K562 (cell line): ENCODE measurements around the gene FOSL1. TPM values are rescaled to one million over a fixed set of nuclear protein-coding genes. Genes with fewer than 3 reads are reported as not detected.

Experiments
- ATF1 ChIP-seq, 2 experiments: fragments of 450-650 bp in 1 of 2; IDR thresholded peaks; 2 replicates each; pipeline ENCODE4 v1.6.1; 2016; ENCODE audit warnings: missing compliant biosample characterization in 1 of 2, missing genetic modification characterization in 1 of 2
- BACH1 ChIP-seq: fragments of 200-800 bp; sonication (Bioruptor generic); IDR thresholded peaks from 2 replicates; pipeline ENCODE4 v1.6.1; 2016; ENCODE audit warnings: missing genetic modification characterization, missing compliant biosample characterization
- BCOR ChIP-seq: fragments of 450-650 bp; IDR thresholded peaks from 2 replicates; pipeline ENCODE4 v1.6.1; 2016
- CBFA2T3 ChIP-seq: fragments of 450-650 bp; IDR thresholded peaks from 2 replicates; pipeline ENCODE4 v1.6.1; 2017
- CBX5 ChIP-seq: IDR thresholded peaks from 2 replicates; pipeline ENCODE4 v1.6.1; 2014; ENCODE audit warnings: low read depth, borderline replicate concordance
- NFXL1 ChIP-seq: fragments of 450-650 bp; formaldehyde crosslinking; IDR thresholded peaks from 2 replicates; pipeline ENCODE4 v1.4.0; 2021; ENCODE audit warnings: mild to moderate bottlenecking
- NONO ChIP-seq, 2 experiments: fragments of 200-400 bp in 1 of 2; fragments of 450-650 bp in 1 of 2; formaldehyde crosslinking in 1 of 2; IDR thresholded peaks; 2 replicates each; pipeline ENCODE4 v1.6.1; 2017; ENCODE audit warnings: low read depth in 2 of 2, mild to moderate bottlenecking in 2 of 2, moderate library complexity in 2 of 2, low read length in 1 of 2
- NR2C2 ChIP-seq, 2 experiments: fragments of 200-800 bp in 1 of 2; sonication (Bioruptor generic) in 1 of 2; sonication (generic) in 1 of 2; formaldehyde crosslinking in 1 of 2; IDR thresholded peaks; 2 replicates each; pipeline versions ENCODE4 v1.6.1 to v1.8.0; 2016 to 2022; ENCODE audit warnings: mild to moderate bottlenecking in 1 of 2, missing compliant biosample characterization in 1 of 2, missing genetic modification characterization in 1 of 2, missing genetic modification reagents in 1 of 2
- POU5F1 ChIP-seq: fragments of 150-350 bp; IDR thresholded peaks from 2 replicates; pipeline ENCODE4 v1.6.1; 2014; ENCODE audit warnings: borderline replicate concordance, low read length, low read depth, mild to moderate bottlenecking; ENCODE audit not compliant: partially characterized antibody
- SOX6 ChIP-seq: fragments of 450-650 bp; IDR thresholded peaks from 2 replicates; pipeline ENCODE4 v1.6.1; 2014; ENCODE audit warnings: mild to moderate bottlenecking
- ZNF134 ChIP-seq: fragments of 250-450 bp; sonication (Bioruptor Pico); conservative IDR thresholded peaks from 2 replicates; pipeline ENCODE4 v1.4.0; 2020
- ZNF316 ChIP-seq: fragments of 450-650 bp; IDR thresholded peaks from 2 replicates; pipeline ENCODE4 v1.6.1; 2016
- ZNF408 ChIP-seq: fragments of 250-450 bp; sonication (Bioruptor Pico); IDR thresholded peaks from 2 replicates; pipeline ENCODE4 v1.4.0; 2020; ENCODE audit warnings: low read depth, mild to moderate bottlenecking, moderate library complexity
- polyA plus RNA-seq, 8 experiments: library from polyadenylated mRNA; depleted of rRNA in 4 of 8; stranded (reverse) in 5 of 8; unstranded in 3 of 8; fragments of >200 nt; fragmentation: Nextera tagmentation in 2 of 8; fragmentation: Illumina TruSeq in 1 of 8; extraction: Ambion mirVana in 2 of 8; extraction: Trizol in 1 of 8; gene quantifications; 2 replicates each; pipeline versions ENCODE4 v1.2.1 to v1.2.3, GENCODE V29; 2011 to 2014; ENCODE audit warnings: inconsistent platforms in 1 of 8, missing spikeins in 1 of 8
- total RNA-seq, 7 experiments: library from RNA; depleted of rRNA in 6 of 7; stranded (reverse); fragments of >200 nt in 6 of 7; fragmentation: Illumina TruSeq in 2 of 7; extraction: Trizol in 2 of 7; gene quantifications; 2 replicates each; pipeline versions ENCODE4 v1.2.1 to v1.2.3, GENCODE V29; 2011 to 2021; ENCODE audit warnings: low replicate concordance in 1 of 7
- TF ChIP-seq, protein P1 (sequence below): fragments of 250-450 bp; sonication (Bioruptor Pico); IDR thresholded peaks from 2 replicates; pipeline ENCODE4 v1.5.0; 2021; ENCODE audit warnings: mild to moderate bottlenecking, moderate library complexity
- TF ChIP-seq, protein P2 (sequence below), 2 experiments: fragments of 250-450 bp in 1 of 2; fragments of 450-650 bp in 1 of 2; sonication (Bioruptor Pico) in 1 of 2; IDR thresholded peaks; 2 replicates each; pipeline versions ENCODE4 v1.6.1 to v1.8.0; 2016 to 2021; ENCODE audit warnings: mild to moderate bottlenecking in 2 of 2, moderate library complexity in 2 of 2, missing compliant biosample characterization in 1 of 2, missing genetic modification characterization in 1 of 2
- TF ChIP-seq, protein P3 (sequence below): fragments of 250-450 bp; sonication (Bioruptor Pico); IDR thresholded peaks from 2 replicates; pipeline ENCODE4 v1.8.0; 2021; ENCODE audit warnings: moderate library complexity, mild to moderate bottlenecking, inconsistent platforms
- TF ChIP-seq, protein P4 (sequence below): fragments of 450-650 bp; IDR thresholded peaks from 2 replicates; pipeline ENCODE4 v1.6.1; 2017; ENCODE audit warnings: antibody characterized with exemption

The FOSL1 gene
- total and polyA plus RNA-seq, 9 of the 15 experiments (the other 6 are each of a cell fraction or from before 2014, with no cell fraction given), result 3.5 to 39.6 (median 10.0) TPM

DNA sequence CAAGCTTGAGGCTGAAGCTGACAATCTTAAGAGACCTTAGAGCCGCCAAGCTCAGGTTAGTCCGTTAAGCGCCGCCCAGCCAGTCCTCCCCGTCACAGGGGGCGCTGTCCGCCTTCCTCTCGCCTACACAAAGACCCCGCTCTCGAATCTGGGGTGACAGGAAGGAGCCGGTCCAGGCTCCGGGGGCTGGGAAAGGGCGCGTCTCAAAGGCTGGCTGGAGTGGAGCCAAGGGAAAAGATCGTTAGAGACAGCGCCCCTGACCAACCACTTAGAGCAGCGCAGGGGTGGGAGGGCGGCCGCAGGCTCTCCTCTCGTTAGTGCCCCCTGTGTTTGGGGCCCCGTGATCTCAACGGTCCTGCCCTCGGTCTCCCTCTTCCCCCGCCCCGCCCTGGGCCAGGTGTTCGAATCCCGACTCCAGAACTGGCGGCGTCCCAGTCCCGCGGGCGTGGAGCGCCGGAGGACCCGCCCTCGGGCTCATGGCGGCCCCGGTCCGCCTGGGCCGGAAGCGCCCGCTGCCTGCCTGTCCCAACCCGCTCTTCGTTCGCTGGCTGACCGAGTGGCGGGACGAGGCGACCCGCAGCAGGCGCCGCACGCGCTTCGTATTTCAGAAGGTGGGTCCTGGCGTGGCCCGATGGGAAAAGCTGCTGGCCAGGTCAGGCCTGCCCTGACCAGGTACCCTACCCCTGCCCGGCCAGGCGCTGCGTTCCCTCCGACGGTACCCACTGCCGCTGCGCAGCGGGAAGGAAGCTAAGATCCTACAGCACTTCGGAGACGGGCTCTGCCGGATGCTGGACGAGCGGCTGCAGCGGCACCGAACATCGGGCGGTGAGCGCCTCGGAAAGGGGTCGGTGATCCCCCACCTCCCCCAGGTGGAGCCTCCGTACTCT, 39.7 kb downstream of the FOSL1 start, which contains the start of gene MUS81 (continued):
- TF ChIP-seq, protein P1, sequence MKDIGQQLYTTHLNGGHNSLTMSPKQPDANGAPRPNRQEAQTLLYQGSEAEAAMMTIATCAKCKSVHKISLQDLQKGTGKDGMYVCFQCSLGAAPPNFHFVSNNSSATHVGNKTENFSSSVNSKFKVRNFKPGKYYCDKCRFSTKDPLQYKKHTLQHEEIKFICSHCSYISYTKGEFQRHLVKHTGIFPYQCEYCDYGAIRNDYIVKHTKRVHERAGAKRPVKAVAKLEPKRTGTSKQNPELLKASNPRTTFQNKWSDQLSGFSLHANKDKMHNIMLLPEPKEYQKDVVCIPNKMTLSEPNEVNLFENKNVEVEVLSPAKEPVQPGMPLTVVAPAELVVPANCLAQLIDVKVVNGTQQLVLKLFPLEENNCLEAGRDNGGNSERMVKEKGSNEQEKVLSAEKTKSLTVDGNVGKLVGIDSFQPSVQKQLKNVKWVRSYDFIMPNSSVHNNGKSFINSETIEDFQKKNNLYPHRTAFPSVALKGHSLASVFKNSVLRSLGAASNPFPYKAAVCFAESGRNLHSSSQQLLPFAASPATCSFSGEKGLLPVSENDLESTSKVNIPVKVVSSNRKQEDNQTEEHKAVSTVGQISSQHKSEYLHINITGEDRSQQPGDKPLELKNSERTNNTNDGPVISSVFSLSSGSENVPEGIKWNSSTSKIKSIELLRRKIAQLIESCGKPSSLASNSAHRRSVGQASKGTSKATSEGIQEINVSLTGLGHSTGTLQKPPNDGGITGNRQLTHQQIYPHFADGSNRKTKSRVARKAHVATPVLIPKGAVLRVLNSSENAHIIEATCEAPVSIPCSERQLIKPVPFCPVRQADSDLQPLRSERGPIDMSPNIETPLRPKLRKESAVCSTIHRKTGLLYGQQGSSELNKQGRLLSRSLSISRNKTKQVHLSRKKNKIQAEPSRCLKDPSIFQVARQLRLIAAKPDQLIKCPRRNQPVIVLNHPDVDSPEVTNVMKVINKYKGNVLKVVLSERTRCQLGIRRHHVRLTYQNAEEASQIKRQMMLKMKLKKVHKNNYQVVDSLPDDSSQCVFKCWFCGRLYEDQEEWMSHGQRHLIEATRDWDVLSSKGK, result no peak
- TF ChIP-seq, protein P2, sequence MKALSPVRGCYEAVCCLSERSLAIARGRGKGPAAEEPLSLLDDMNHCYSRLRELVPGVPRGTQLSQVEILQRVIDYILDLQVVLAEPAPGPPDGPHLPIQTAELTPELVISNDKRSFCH (CRISPR knock-in tag; IDR thresholded peaks at IDR 0.05), result no peak
- TF ChIP-seq, protein P2 (tag; IDR thresholded peaks at IDR 0.05), result no peak
- TF ChIP-seq BACH1, result no peak
- TF ChIP-seq POU5F1, result no peak
- TF ChIP-seq CBFA2T3, result no peak
- TF ChIP-seq NR2C2 (CRISPR knock-in tag; IDR thresholded peaks at IDR 0.05), result no peak
- TF ChIP-seq NR2C2 (tag; IDR thresholded peaks at IDR 0.05), result peak; percentile 84
- peak; percentile 55 for TF ChIP-seq BCOR
- TF ChIP-seq ATF1 (CRISPR knock-in tag; IDR thresholded peaks at IDR 0.05), result no peak
- TF ChIP-seq ATF1 (tag; IDR thresholded peaks at IDR 0.05), result peak; percentile 66
- TF ChIP-seq ZNF316, result no peak
- TF ChIP-seq ZNF408 (CRISPR knock-in tag), result no peak
- TF ChIP-seq, protein P3, sequence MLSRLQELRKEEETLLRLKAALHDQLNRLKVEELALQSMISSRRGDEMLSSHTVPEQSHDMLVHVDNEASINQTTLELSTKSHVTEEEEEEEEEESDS, result no peak
- no peak for TF ChIP-seq CBX5
- TF ChIP-seq NFXL1 (CRISPR knock-in tag), result no peak
- TF ChIP-seq NONO (IDR thresholded peaks at IDR 0.05; ENCODE audit: low read depth in 2 of 2, low read length in 1 of 2), result peak in 1 of 2 experiments; percentile 60; a peak in 2 of 4 replicates
- peak; percentile 66; the same call in 1 of the 2 replicates for TF ChIP-seq SOX6
- TF ChIP-seq, protein P4, sequence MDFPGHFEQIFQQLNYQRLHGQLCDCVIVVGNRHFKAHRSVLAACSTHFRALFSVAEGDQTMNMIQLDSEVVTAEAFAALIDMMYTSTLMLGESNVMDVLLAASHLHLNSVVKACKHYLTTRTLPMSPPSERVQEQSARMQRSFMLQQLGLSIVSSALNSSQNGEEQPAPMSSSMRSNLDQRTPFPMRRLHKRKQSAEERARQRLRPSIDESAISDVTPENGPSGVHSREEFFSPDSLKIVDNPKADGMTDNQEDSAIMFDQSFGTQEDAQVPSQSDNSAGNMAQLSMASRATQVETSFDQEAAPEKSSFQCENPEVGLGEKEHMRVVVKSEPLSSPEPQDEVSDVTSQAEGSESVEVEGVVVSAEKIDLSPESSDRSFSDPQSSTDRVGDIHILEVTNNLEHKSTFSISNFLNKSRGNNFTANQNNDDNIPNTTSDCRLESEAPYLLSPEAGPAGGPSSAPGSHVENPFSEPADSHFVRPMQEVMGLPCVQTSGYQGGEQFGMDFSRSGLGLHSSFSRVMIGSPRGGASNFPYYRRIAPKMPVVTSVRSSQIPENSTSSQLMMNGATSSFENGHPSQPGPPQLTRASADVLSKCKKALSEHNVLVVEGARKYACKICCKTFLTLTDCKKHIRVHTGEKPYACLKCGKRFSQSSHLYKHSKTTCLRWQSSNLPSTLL, result no peak
- TF ChIP-seq ZNF134 (CRISPR knock-in tag), result no peak
